ENCODE measurements around the gene ADCY7.

ADCY7 gene

GRCh38 chr16:50261707-50262235, 4.6 kb upstream of the ADCY7 start:
- no peak for DNase-seq (ENCODE audit: extremely low read depth, low read depth)
- TF ChIP-seq CTCF (IDR thresholded peaks at IDR 0.05; ENCODE audit: low read depth, low read length, missing control alignments): no peak

GRCh38 chr16:50263060-50263909, 3.1 kb upstream of the ADCY7 start:
- TF ChIP-seq CTCF (IDR thresholded peaks at IDR 0.05; ENCODE audit: low read depth, low read length, missing control alignments): no peak
- H3K4me3 ChIP-seq (replicated peaks; ENCODE audit: low read depth, low read length): no peak overlapping the region
- DNase-seq (ENCODE audit: extremely low read depth, low read depth): no peak

More at GRCh38 chr16:50261707-50262235, 4.6 kb upstream of the ADCY7 start:
- H3K4me3 ChIP-seq (replicated peaks; ENCODE audit: low read depth, low read length): no peak overlapping the region

GRCh38 chr16:50263940-50264929, 2.1 kb upstream of the ADCY7 start:
- no peak for DNase-seq (ENCODE audit: extremely low read depth, low read depth)
- TF ChIP-seq CTCF (IDR thresholded peaks at IDR 0.05; ENCODE audit: low read depth, low read length, missing control alignments): no peak
- no peak overlapping the region for H3K4me3 ChIP-seq (replicated peaks; ENCODE audit: low read depth, low read length)

GRCh38 chr16:50265260-50265659, 1.1 kb upstream of the ADCY7 start:
- no peak for DNase-seq (ENCODE audit: extremely low read depth, low read depth)
- H3K4me3 ChIP-seq (replicated peaks; ENCODE audit: low read depth, low read length): no peak overlapping the region
- peak; percentile 33 for TF ChIP-seq CTCF (IDR thresholded peaks at IDR 0.05; ENCODE audit: low read depth, low read length, missing control alignments)

- no peak for DNase-seq (ENCODE audit: extremely low read depth, low read depth)
- H3K4me3 ChIP-seq (replicated peaks; ENCODE audit: low read depth, low read length): peak overlapping the region; percentile 61
- TF ChIP-seq CTCF (IDR thresholded peaks at IDR 0.05; ENCODE audit: low read depth, low read length, missing control alignments): no peak
Measured at GRCh38 chr16:50265716-50266336, 525 bp upstream of the ADCY7 start.

GRCh38 chr16:50267151-50267631, 840 bp downstream of the ADCY7 start:
- peak overlapping the region; percentile 61 for H3K4me3 ChIP-seq (replicated peaks; ENCODE audit: low read depth, low read length)
- no peak for TF ChIP-seq CTCF (IDR thresholded peaks at IDR 0.05; ENCODE audit: low read depth, low read length, missing control alignments)
- no peak for DNase-seq (ENCODE audit: extremely low read depth, low read depth)
